OCI-M2 (cell line): ENCODE measurements around the gene ACOX1.
A peak's percentile ranks its signal among the peaks of the same experiment; 100 is the strongest.

Source experiments
- DNase-seq: peaks from one replicate; lab custom pipeline; 2025; ENCODE audit not compliant: unreplicated experiment; lab: John Stamatoyannopoulos, UW

Gene ACOX1

GRCh38 chr17:75909812-75910274, 69.1 kb downstream of the ACOX1 start:
- DNase-seq: no peak

GRCh38 chr17:75909051-75909811, 69.7 kb downstream of the ACOX1 start:
- DNase-seq: no peak

GRCh38 chr17:75908201-75908600, 70.8 kb downstream of the ACOX1 start:
- no peak for DNase-seq

GRCh38 chr17:75906143-75906884, 72.7 kb downstream of the ACOX1 start:
- no peak for DNase-seq

- DNase-seq: peak; percentile 66
Observed at GRCh38 chr17:75904749-75905521, 74.0 kb downstream of the ACOX1 start, which contains the start of gene MRPL38. Gene MRPL38 (minus strand): TSS chr17:75904884. CDS start chr17:75904875, 9 bp downstream.

- no peak for DNase-seq
Observed at GRCh38 chr17:75902406-75902805, 76.6 kb downstream of the ACOX1 start.

GRCh38 chr17:75901727-75902126, 77.2 kb downstream of the ACOX1 start:
- no peak for DNase-seq

- DNase-seq: no peak
Observed at GRCh38 chr17:75900691-75901533, 78.1 kb downstream of the ACOX1 start.

GRCh38 chr17:75899767-75900468, 79.0 kb downstream of the ACOX1 start:
- no peak for DNase-seq

- no peak for DNase-seq
Observed at GRCh38 chr17:75899353-75899752, 79.6 kb downstream of the ACOX1 start.

- no peak for DNase-seq
Observed at GRCh38 chr17:75898791-75899190, 80.2 kb downstream of the ACOX1 start.

- DNase-seq: no peak
Observed at GRCh38 chr17:75898065-75898464, 80.9 kb downstream of the ACOX1 start.

- no peak for DNase-seq
Observed at GRCh38 chr17:75897160-75898019, 81.6 kb downstream of the ACOX1 start.

GRCh38 chr17:75896415-75897159, 82.4 kb downstream of the ACOX1 start, which contains the start of gene TRIM65:
Gene TRIM65 (minus strand): TSS chr17:75896951. CDS start chr17:75896937, 14 bp downstream.
- DNase-seq: no peak

GRCh38 chr17:75895370-75896155, 83.4 kb downstream of the ACOX1 start:
- no peak for DNase-seq

- DNase-seq: no peak
Observed at GRCh38 chr17:75894049-75894733, 84.8 kb downstream of the ACOX1 start.
